ENCODE results near the gene PAF1.

- TF ChIP-seq TOE1 (CRISPR knock-in tag; IDR thresholded peaks at IDR 0.05): no peak
- TF ChIP-seq, protein P1, sequence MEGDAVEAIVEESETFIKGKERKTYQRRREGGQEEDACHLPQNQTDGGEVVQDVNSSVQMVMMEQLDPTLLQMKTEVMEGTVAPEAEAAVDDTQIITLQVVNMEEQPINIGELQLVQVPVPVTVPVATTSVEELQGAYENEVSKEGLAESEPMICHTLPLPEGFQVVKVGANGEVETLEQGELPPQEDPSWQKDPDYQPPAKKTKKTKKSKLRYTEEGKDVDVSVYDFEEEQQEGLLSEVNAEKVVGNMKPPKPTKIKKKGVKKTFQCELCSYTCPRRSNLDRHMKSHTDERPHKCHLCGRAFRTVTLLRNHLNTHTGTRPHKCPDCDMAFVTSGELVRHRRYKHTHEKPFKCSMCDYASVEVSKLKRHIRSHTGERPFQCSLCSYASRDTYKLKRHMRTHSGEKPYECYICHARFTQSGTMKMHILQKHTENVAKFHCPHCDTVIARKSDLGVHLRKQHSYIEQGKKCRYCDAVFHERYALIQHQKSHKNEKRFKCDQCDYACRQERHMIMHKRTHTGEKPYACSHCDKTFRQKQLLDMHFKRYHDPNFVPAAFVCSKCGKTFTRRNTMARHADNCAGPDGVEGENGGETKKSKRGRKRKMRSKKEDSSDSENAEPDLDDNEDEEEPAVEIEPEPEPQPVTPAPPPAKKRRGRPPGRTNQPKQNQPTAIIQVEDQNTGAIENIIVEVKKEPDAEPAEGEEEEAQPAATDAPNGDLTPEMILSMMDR (CRISPR knock-in tag; IDR thresholded peaks at IDR 0.05): no peak
- TF ChIP-seq KDM4B (CRISPR knock-in tag; IDR thresholded peaks at IDR 0.05): no peak
Measured at GRCh38 chr19:39375929-39376328, 15.0 kb downstream of the PAF1 start.

All from HepG2 (cell line).